Heart left ventricle (tissue), 13 donors: Measurements from ENCODE around the gene HOXB7.

Experiments used
- CTCF ChIP-seq, 12 donors: fragments of 200-600 bp; sonication (generic) in 4 of 12; IDR thresholded peaks; one replicate each; pipeline versions ENCODE4 v1.5.0 to v1.8.0; 2018 to 2022; ENCODE audit warnings: antibody characterized with exemption in 12 of 12, mild to moderate bottlenecking in 5 of 12
- POLR2A ChIP-seq, 2 donors: fragments of 450-650 bp; IDR thresholded peaks; one replicate each; pipeline ENCODE4 v1.6.1; 2017; ENCODE audit warnings: antibody characterized with exemption in 2 of 2, mild to moderate bottlenecking in 2 of 2, moderate library complexity in 2 of 2
- donor health status: ischemic (EF 13 %, LVEDD 7.1; RV severe dilation, severe dysfunction).
- donor health status: DM: no; HTN: yes; CAD: no.
- donor health status: DM: no; HTN: no; CAD: no.
- donor health status: ischemic (EF 25% LVEDD 6.9; RV normal size, moderate dysfunction).
- donor health status: ischemic (EF 25% LVEDD 5.7; RV mildly dilated, moderate dysfunction).
- donor health status: ischemic (EF 35%, LVEDD 5.7; RV mildly dilated, moderate dysfunction).
- donor health status: nonischemic (EF 11% LVEDD 7.7; RV severe dilation, severe dysfunction).
- donor health status: DM: yes; HTN: yes; CAD: no.
- donor health status: PGD.
- donor health status: ischemic (EF 29% LVEDD 5.4; RV normal size, mild dysfunction).
- donor health status: nonischemic (EF 23%, LVEDD 6.1; RV moderate dilation, normal function).

GRCh38 chr17:48590607-48591161 is 20.1 kb downstream of the HOXB7 start:
- TF ChIP-seq CTCF (IDR thresholded peaks at IDR 0.05) (no peak), POLR2A (IDR thresholded peaks at IDR 0.05) (no peak)
